Measurements from ENCODE around the gene ZNF761.
A peak's percentile ranks its signal among the peaks of the same experiment; 100 is the strongest.
"Not testable (repeated sequence)": the region's sequence is repeated elsewhere in the genome, so short reads cannot be mapped to it uniquely, and the experiment has no call there.

Gene ZNF761

GRCh38 chr19:53460131-53460721, 28.4 kb downstream of the ZNF761 start:
- peak; percentile 35 for DNase-seq (ENCODE audit: low read depth, low spot score)

GRCh38 chr19:53461866-53462265, 30.1 kb downstream of the ZNF761 start:
- no peak for DNase-seq (ENCODE audit: low read depth, low spot score)

- no peak for DNase-seq (ENCODE audit: low read depth, low spot score)
Measured at GRCh38 chr19:53462861-53463260, 31.1 kb downstream of the ZNF761 start.

GRCh38 chr19:53463263-53463662, 31.5 kb downstream of the ZNF761 start:
- DNase-seq (ENCODE audit: low read depth, low spot score) = peak; percentile 81

GRCh38 chr19:53466726-53467484, 35.1 kb downstream of the ZNF761 start:
- DNase-seq (ENCODE audit: low read depth, low spot score) = peak; percentile 24

- DNase-seq (ENCODE audit: low read depth, low spot score) = peak; percentile 88
Measured at GRCh38 chr19:53467485-53468262, 35.9 kb downstream of the ZNF761 start, which contains the start of gene ZNF813. Gene ZNF813 (plus strand): TSS chr19:53467733. CDS start chr19:53483823, 16,090 bp downstream.

- DNase-seq (ENCODE audit: low read depth, low spot score) = peak; percentile 26
Measured at GRCh38 chr19:53468628-53469027, 36.8 kb downstream of the ZNF761 start.

GRCh38 chr19:53471916-53472315, 40.1 kb downstream of the ZNF761 start:
- DNase-seq (ENCODE audit: low read depth, low spot score) = no peak

- DNase-seq (ENCODE audit: low read depth, low spot score) = not testable (repeated sequence)
Measured at GRCh38 chr19:53474832-53475231, 43.0 kb downstream of the ZNF761 start.

- not testable (repeated sequence) for DNase-seq (ENCODE audit: low read depth, low spot score)
Measured at GRCh38 chr19:53475470-53475869, 43.7 kb downstream of the ZNF761 start.

GRCh38 chr19:53483751-53484150, 52.0 kb downstream of the ZNF761 start:
- DNase-seq (ENCODE audit: low read depth, low spot score) = not testable (repeated sequence)

GRCh38 chr19:53485046-53486004, 53.5 kb downstream of the ZNF761 start:
- no peak for DNase-seq (ENCODE audit: low read depth, low spot score)

- no peak for DNase-seq (ENCODE audit: low read depth, low spot score)
Measured at GRCh38 chr19:53492153-53492552, 60.4 kb downstream of the ZNF761 start.

GRCh38 chr19:53497311-53498023, 65.7 kb downstream of the ZNF761 start:
- DNase-seq (ENCODE audit: low read depth, low spot score) = peak; percentile 39

- peak; percentile 22 for DNase-seq (ENCODE audit: low read depth, low spot score)
Measured at GRCh38 chr19:53498024-53498395, 66.2 kb downstream of the ZNF761 start.

GRCh38 chr19:53503151-53503550, 71.4 kb downstream of the ZNF761 start:
- DNase-seq (ENCODE audit: low read depth, low spot score) = not testable (repeated sequence)

- DNase-seq (ENCODE audit: low read depth, low spot score) = peak; percentile 69
Measured at GRCh38 chr19:53503671-53504364, 72.0 kb downstream of the ZNF761 start.

- peak; percentile 23 for DNase-seq (ENCODE audit: low read depth, low spot score)
Measured at GRCh38 chr19:53504365-53504703, 72.5 kb downstream of the ZNF761 start.

- DNase-seq (ENCODE audit: low read depth, low spot score) = no peak
Measured at GRCh38 chr19:53504885-53505284, 73.1 kb downstream of the ZNF761 start.

GRCh38 chr19:53506728-53507127, 74.9 kb downstream of the ZNF761 start:
- DNase-seq (ENCODE audit: low read depth, low spot score) = no peak

Data from ELF-1 (cell line).